ENCODE measurements around the gene CAV1.

CAV1 gene

DNA sequence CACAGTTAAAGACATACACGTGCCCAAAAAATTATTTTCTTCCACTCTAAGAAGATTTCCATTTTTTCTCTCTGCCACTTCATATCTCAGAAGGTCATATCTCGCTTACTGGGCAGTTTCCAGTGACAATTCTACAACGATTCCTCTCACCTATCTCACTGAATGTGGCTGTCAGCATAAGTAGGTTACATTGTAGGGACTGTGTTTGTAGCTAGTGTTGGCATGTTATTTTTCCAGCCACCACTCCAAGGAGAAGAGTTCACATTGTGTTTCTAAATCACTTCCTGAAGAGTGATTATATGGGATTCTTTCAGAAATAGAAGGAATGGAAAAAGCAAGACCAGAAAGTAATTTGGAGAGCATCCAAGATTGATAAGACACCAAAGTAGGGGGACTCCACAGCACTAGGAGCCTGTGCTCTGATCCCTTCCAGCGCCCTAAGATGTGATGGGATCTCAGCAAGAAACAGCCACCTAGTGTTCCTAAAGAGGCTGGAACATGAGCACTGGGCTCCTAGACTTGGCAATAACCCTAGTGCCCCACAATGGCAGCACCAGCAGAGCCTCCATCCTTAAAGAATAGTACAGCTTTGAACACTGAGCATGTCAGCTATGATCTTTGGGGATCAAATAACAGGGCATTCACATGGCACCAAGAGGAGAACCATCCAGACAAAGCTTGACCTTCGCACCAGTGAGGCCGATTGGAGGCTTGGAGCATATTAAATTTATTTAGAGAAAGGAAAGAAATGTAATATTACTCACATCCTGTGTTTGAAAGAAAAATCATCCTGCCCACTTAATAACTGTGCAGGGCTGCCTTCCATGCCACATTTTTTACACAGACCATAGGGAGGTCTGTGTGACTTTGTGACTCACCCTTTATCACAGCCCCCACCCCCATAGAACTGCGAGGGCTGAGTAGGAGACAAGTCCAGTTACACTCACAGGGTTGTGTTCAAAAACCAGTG is 51.8 kb downstream of the CAV1 start:
- POLR2A ChIA-PET, result no interaction called here
- CTCF ChIA-PET, result interaction anchor here (0.6 to 1.4 kb wide), 2 partner anchors 12 to 15 kb away, joined by 4 to 5 read pairs; no protein-coding TSS in a partner anchor
- TF ChIP-seq NFRKB (IDR thresholded peaks at IDR 0.05) (no peak), BHLHE40 (IDR thresholded peaks at IDR 0.05; ENCODE audit: borderline replicate concordance) (no peak), LEF1 (IDR thresholded peaks at IDR 0.05; ENCODE audit: borderline replicate concordance) (no peak), ELF4 (IDR thresholded peaks at IDR 0.05) (no peak), HDGF (IDR thresholded peaks at IDR 0.05; ENCODE audit: borderline replicate concordance) (no peak), SUZ12 (IDR thresholded peaks at IDR 0.05) (no peak), FOXM1 (IDR thresholded peaks at IDR 0.05; ENCODE audit: borderline replicate concordance) (no peak), FOXK2 (IDR thresholded peaks at IDR 0.05) (no peak), PKNOX1 (IDR thresholded peaks at IDR 0.05) (no peak), FOXA1 (IDR thresholded peaks at IDR 0.05) (no peak), ZNF384 (IDR thresholded peaks at IDR 0.05) (no peak), ARNT (IDR thresholded peaks at IDR 0.05) (no peak), L3MBTL2 (conservative IDR thresholded peaks at IDR 0.05) (no peak), SP1 (IDR thresholded peaks at IDR 0.05) (no peak)
- DNase-seq (ENCODE audit: extremely low spot score), result no peak

DNA sequence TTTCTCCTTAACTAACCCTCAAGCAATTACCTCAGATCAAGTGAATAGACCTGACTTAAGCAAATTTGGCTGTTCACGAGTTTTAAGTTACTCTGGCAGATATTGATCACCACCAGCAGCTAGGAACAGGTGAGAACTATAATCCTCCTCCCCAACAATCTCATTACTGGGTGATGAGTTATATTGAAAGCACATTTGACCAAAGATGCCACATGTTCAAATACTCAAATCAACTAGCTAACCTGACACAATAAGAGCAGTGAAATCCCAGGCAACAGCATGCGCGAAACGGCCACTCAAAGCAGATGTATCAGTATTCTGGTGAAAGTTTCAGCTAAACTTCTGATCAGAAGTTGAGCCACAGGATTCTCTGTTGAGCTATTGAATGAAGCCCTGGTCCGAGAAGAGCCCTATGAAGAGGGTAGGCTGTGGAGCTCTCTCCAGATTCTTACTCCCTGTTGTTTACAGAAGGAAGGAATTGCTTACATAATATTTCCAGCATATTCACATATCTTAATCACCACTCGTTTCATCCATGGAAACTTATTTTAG is 52.6 kb downstream of the CAV1 start:
- CTCF ChIA-PET, result interaction anchor here (1.4 kb wide), 1 partner anchor 15 kb away, joined by 5 read pairs; no protein-coding TSS in a partner anchor
- POLR2A ChIA-PET, result no interaction called here
- DNase-seq (ENCODE audit: extremely low spot score), result no peak
- no peak for TF ChIP-seq CTBP1 (IDR thresholded peaks at IDR 0.05; ENCODE audit: borderline replicate concordance)
- TF ChIP-seq FOXM1 (IDR thresholded peaks at IDR 0.05; ENCODE audit: borderline replicate concordance), result no peak
- no peak for TF ChIP-seq SUZ12 (IDR thresholded peaks at IDR 0.05)
- no peak for TF ChIP-seq NFRKB (IDR thresholded peaks at IDR 0.05)
- no peak for TF ChIP-seq LEF1 (IDR thresholded peaks at IDR 0.05; ENCODE audit: borderline replicate concordance)
- no peak for TF ChIP-seq FOXA1 (IDR thresholded peaks at IDR 0.05)
- no peak for TF ChIP-seq SP1 (IDR thresholded peaks at IDR 0.05)
- no peak for TF ChIP-seq ZNF384 (IDR thresholded peaks at IDR 0.05)
- TF ChIP-seq PKNOX1 (IDR thresholded peaks at IDR 0.05), result no peak
- no peak for TF ChIP-seq BHLHE40 (IDR thresholded peaks at IDR 0.05; ENCODE audit: borderline replicate concordance)
- no peak for TF ChIP-seq TARDBP (IDR thresholded peaks at IDR 0.05)

- POLR2A ChIA-PET, result interaction anchor here (0.5 kb wide), 1 partner anchor 108 kb away, joined by 3 read pairs; no protein-coding TSS in a partner anchor
- CTCF ChIA-PET, result no interaction called here
- no peak for TF ChIP-seq FOXA1 (IDR thresholded peaks at IDR 0.05)
- TF ChIP-seq SUZ12 (IDR thresholded peaks at IDR 0.05), result no peak
- no peak for TF ChIP-seq FOXM1 (IDR thresholded peaks at IDR 0.05; ENCODE audit: borderline replicate concordance)
- no peak for TF ChIP-seq PKNOX1 (IDR thresholded peaks at IDR 0.05)
- no peak for DNase-seq (ENCODE audit: extremely low spot score)
These were observed 53.7 kb downstream of the CAV1 start for GRCh38 chr7:116578526-116578925.

- ChIA-PET CTCF (interaction anchor here (1.0 kb wide), 1 partner anchor 13 kb away, joined by 3 read pairs; no protein-coding TSS in a partner anchor), POLR2A (no interaction called here)
- TF ChIP-seq FOXK2 (IDR thresholded peaks at IDR 0.05) (no peak), SP1 (IDR thresholded peaks at IDR 0.05) (no peak)
- no peak for DNase-seq (ENCODE audit: extremely low spot score)
These were observed 54.5 kb downstream of the CAV1 start for GRCh38 chr7:116579322-116579721.

DNA sequence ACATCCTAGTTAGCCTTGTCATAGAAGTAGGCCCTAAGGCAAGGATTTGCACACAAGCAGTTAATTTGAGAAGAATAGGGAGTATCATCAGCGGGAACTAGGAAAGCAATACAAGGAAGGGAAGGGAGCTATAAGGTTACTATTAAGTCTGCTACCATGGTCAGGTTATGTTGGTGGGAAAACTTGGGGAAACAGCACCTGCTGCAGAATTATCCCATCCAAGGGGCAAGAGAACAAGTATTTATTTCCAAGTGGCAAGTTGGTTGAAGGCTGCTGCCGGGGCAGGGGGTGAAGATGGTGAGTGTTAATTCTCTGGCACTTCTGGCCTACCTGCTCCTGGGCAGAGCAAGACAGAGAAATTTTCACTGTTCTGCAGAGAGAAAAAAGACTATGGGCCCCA is 55.0 kb downstream of the CAV1 start:
- ChIA-PET POLR2A (no interaction called here), CTCF (interaction anchor here (1.0 kb wide), 1 partner anchor 12 kb away, joined by 3 read pairs; no protein-coding TSS in a partner anchor)
- DNase-seq (ENCODE audit: extremely low spot score), result no peak
- no peak for TF ChIP-seq ARNT (IDR thresholded peaks at IDR 0.05)
- no peak for TF ChIP-seq PKNOX1 (IDR thresholded peaks at IDR 0.05)
- TF ChIP-seq CTBP1 (IDR thresholded peaks at IDR 0.05; ENCODE audit: borderline replicate concordance), result no peak
- no peak for TF ChIP-seq FOXA1 (IDR thresholded peaks at IDR 0.05)
- no peak for TF ChIP-seq NFRKB (IDR thresholded peaks at IDR 0.05)
- no peak for TF ChIP-seq TARDBP (IDR thresholded peaks at IDR 0.05)
- TF ChIP-seq HDGF (IDR thresholded peaks at IDR 0.05; ENCODE audit: borderline replicate concordance), result no peak
- no peak for TF ChIP-seq ELF4 (IDR thresholded peaks at IDR 0.05)
- TF ChIP-seq ZNF384 (IDR thresholded peaks at IDR 0.05), result no peak
- no peak for TF ChIP-seq FOXK2 (IDR thresholded peaks at IDR 0.05)
- TF ChIP-seq BHLHE40 (IDR thresholded peaks at IDR 0.05; ENCODE audit: borderline replicate concordance), result no peak
- no peak for TF ChIP-seq SUZ12 (IDR thresholded peaks at IDR 0.05)
- TF ChIP-seq L3MBTL2 (conservative IDR thresholded peaks at IDR 0.05), result no peak
- no peak for TF ChIP-seq FOXM1 (IDR thresholded peaks at IDR 0.05; ENCODE audit: borderline replicate concordance)
- TF ChIP-seq LEF1 (IDR thresholded peaks at IDR 0.05; ENCODE audit: borderline replicate concordance), result no peak
- TF ChIP-seq SP1 (IDR thresholded peaks at IDR 0.05), result no peak

Measured in HEK293T (cell line).